Measurements from ENCODE around the gene INO80.
A peak's percentile ranks its signal among the peaks of the same experiment; 100 is the strongest.

The INO80 gene

GRCh38 chr15:40931300-40932142 lies 184.6 kb downstream of the INO80 start:
- Histone ChIP-seq H3K36me3 (ENCODE audit: control insufficient read depth, low read depth, low read length) (no peaks in the 10 kb centered on the region), H3K27ac (ENCODE audit: low read length) (no peak overlapping the region), H3K9ac (ENCODE audit: low read length) (no peak overlapping the region), H3K4me3 (ENCODE audit: low read length) (no peak overlapping the region), H3K27me3 (ENCODE audit: control insufficient read depth, insufficient read depth, low read length) (peaks cover 73% of the 10 kb centered on the region), H3K4me1 (ENCODE audit: control insufficient read depth, low read depth, low read length) (peaks cover 12% of the 10 kb centered on the region), H3K9me3 (ENCODE audit: control insufficient read depth, low read depth, low read length) (no peaks in the 10 kb centered on the region)

- H3K36me3 ChIP-seq (ENCODE audit: control insufficient read depth, low read depth, low read length), result no peaks in the 10 kb centered on the region
- H3K4me1 ChIP-seq (ENCODE audit: control insufficient read depth, low read depth, low read length), result peaks cover 18% of the 10 kb centered on the region
- no peaks in the 10 kb centered on the region for H3K9me3 ChIP-seq (ENCODE audit: control insufficient read depth, low read depth, low read length)
- H3K27me3 ChIP-seq (ENCODE audit: control insufficient read depth, insufficient read depth, low read length), result peaks cover 82% of the 10 kb centered on the region
- H3K9ac ChIP-seq (ENCODE audit: low read length), result no peak overlapping the region
- peak overlapping the region; percentile 59 for H3K4me3 ChIP-seq (ENCODE audit: low read length)
- no peak overlapping the region for H3K27ac ChIP-seq (ENCODE audit: low read length)
These were observed 185.4 kb downstream of the INO80 start for GRCh38 chr15:40930430-40931299.

GRCh38 chr15:40929660-40930429 lies 186.2 kb downstream of the INO80 start:
- Histone ChIP-seq H3K9ac (ENCODE audit: low read length) (no peak overlapping the region), H3K27me3 (ENCODE audit: control insufficient read depth, insufficient read depth, low read length) (peaks cover 90% of the 10 kb centered on the region)

More at GRCh38 chr15:40929660-40930429, 186.2 kb downstream of the INO80 start:
- H3K27ac ChIP-seq (ENCODE audit: low read length), result no peak overlapping the region
- peak overlapping the region; percentile 59 for H3K4me3 ChIP-seq (ENCODE audit: low read length)
- no peaks in the 10 kb centered on the region for H3K36me3 ChIP-seq (ENCODE audit: control insufficient read depth, low read depth, low read length)
- peaks cover 19% of the 10 kb centered on the region for H3K4me1 ChIP-seq (ENCODE audit: control insufficient read depth, low read depth, low read length)
- no peaks in the 10 kb centered on the region for H3K9me3 ChIP-seq (ENCODE audit: control insufficient read depth, low read depth, low read length)
